Inflammatory macrophage treated with lipopolysaccharide for 4 hours (primary cell): ENCODE results near the gene CYP2W1.
"Not testable (repeated sequence)": the region's sequence is repeated elsewhere in the genome, so short reads cannot be mapped to it uniquely, and the experiment has no call there.

Source experiments
- DNase-seq: peaks from one replicate; pipeline ENCODE4 v3.0.0-alpha.2; 2020

Gene CYP2W1

DNA sequence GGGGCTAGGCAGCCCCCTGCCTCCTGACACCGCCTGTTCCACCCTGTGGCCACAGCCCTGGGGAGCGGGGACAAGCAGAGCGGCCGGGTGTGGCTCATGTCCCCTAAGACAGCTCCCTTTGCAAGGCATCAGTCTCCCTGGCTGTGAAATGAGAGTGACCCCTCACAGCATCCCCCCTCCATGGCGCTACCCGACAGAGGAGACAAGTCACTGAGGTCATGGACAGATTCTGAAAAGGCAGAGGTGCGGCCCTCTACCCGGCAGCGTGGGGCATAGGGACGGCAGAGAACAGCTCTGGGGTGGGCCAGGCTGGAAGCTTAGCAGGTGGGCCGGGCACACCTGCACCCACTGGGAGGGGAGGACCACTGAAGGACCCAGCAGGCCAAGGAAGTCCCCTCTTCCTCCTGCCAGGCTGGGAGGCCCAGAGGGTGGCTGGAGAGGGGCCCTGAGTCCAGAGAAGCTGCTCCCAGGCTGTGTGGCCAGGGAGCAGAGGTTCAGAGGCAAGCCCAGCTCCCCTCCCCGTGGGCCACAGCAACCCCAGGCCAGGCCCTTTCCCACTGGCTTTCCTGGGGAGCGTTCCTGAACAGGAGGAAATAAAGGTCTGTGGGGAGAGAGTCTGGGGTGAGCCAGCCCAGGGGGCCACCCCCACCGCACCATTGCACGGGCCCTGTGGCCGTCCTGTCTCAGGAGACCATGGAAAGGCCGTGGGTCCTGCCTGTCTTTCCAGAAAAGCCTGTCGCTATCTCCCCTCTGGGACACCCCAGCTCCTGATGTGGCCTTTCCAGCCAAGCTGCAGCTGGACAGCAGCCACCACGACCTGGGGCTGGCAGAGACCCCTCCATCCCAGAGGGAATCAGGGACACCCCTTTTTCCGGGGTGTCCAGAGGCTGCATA lies 30.2 kb upstream of the CYP2W1 start:
- no peak for DNase-seq

GRCh38 chr7:953547-954327 lies 29.2 kb upstream of the CYP2W1 start:
- DNase-seq = peak; percentile 78

GRCh38 chr7:954330-955238 lies 28.4 kb upstream of the CYP2W1 start, which contains the start of gene ADAP1:
Gene ADAP1, minus strand, starts transcription at chr7:954680. Its CDS starts 203 bp downstream, at chr7:954477.
- DNase-seq = peak; percentile 78

DNA sequence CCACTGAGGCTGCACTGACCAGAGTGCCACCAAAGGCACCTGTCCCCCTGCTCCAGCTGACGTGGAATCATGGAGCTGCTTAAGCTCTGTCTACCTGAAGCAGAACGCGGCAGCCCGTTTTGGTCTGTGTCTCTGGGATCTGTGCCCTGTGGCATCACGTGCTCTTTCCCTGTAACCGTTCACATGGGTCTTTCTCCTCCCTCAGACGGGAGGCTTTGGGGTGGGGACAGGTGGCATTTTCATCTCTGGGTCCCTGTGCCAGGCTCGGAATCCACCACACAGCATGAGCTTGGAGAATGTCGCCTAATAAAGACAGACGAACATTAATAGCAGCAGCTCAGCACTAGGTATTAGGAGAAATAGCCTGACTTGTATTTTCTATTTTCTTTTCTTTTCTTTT lies 26.9 kb upstream of the CYP2W1 start:
- DNase-seq = no peak

GRCh38 chr7:957418-958220 lies 25.4 kb upstream of the CYP2W1 start:
- peak; percentile 82 for DNase-seq

DNA sequence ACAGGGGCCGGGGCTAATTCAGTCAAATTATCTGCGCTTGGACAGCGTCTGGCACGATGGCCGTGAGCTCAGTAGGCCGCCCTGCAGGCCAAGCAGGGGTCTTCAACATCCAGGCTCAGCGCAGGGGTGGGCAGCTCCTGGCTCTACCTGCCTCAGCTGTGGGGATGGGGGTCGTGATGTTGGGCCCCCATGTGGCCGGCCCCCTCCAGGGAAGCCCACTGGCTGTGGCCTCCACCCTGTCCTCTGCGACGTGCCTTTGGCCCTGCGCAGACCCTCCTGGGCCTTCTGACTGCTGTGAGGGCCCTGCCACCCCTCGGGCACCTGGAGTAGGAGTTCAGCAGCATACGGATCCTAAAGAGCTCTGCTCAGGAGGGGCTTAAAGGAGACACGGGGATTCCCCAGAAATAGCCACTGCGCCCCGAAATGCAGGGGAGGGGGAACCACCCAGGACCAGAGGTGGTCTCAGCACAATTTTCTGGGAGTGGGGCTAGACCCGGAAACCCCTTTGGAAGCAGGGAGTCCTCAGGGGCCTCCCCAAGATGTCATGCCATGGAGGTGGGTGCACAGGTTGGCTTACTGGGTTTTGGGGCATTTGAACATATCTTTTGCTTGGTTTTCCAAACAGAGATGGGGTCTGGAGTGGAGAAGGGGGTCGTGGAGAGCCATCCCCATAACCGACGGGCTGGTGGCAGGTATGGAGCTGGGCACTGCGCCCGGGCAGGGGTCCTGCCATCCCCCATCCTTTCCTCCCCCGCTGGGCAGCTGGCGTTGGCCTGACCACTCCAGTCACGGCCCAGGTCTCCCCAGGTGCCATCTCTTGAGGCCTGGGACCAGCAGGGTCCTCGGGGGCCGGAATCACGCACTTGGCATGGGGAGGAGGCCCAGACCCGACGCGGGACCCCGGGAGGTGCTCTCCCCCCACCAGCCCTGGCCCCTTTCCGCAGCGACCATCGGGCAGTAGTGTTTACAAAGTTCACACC lies 24.5 kb upstream of the CYP2W1 start:
- no peak for DNase-seq

DNA sequence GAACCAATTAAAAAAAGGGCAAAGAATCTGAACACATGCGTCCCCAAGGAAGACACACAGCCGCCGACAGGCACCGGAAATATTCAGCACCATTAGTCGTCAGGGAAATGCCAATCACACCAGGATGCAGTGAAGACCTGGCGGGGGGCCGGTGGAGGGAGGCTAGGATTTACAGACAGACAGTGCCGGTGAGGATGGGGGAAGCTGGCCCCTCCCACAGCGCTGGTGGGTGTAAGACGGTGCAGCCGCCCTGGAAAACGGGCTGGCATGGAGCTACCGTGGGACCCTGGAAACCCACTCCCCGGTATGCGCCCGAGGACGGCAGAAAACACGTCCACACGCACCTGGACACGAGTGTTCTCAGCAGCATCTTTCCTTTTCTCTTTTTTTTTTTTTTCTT lies 23.7 kb upstream of the CYP2W1 start:
- DNase-seq = no peak

- DNase-seq = not testable (repeated sequence)
Measured at GRCh38 chr7:959740-960139, 23.2 kb upstream of the CYP2W1 start.

GRCh38 chr7:960269-960871 lies 22.6 kb upstream of the CYP2W1 start:
- no peak for DNase-seq

DNA sequence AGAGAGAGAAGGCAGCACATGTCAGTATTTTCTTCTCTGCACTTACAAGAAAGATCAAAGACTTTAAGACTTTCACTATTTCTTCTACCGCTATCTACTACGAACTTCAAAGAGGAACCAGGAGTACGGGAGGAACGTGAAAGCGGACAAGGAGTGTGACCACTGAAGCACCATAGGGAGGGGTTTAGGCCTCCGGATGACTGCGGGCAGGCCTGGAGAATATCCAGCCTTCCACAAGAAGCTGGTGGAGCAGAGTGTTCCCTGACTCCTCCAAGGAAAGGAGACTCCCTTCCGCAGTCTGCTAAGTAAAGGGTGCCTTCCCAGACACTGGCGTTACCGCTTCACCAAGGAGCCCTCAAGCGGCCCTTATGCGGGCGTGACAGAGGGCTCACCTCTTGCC lies 22.0 kb upstream of the CYP2W1 start:
- not testable (repeated sequence) for DNase-seq

DNA sequence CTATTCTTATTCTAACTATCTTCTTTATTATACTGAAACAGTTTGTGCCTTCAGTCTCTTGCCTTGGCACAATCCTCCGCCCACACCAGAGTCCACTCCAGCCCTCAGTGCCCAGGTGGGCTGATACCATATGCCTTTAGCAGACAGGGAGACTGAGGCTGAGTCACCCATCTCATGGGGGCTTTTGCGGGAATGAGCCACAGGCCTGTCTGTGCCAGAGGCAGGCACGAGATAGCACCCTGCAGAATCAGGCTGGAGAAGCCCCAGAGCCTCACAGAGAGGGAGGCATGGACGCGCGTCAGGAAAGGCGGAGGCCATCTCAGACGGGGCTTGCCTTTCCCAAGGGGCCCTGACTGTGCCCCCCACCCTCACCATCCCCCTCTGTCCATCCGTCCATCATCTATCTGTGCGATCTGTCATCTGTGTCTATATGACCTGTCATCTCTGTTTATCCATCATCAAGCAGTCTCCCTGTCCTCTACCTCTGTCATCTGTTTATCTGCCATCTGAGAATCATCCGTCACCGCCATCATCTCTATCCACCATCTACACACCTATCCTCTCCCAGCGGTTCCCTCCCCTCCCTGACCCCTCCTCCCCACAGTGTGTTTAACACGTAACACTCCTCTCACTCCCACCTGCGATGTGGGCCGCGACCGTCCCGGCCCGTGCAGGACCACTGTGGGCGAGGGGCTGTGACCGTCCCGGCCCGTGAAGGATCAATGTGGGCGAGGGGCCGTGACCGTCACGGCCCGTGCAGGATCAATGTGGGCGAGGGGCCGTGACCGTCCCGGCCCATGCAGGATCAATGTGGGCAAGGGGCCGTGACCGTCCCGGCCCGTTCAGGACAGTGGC lies 21.2 kb upstream of the CYP2W1 start:
- no peak for DNase-seq

DNA sequence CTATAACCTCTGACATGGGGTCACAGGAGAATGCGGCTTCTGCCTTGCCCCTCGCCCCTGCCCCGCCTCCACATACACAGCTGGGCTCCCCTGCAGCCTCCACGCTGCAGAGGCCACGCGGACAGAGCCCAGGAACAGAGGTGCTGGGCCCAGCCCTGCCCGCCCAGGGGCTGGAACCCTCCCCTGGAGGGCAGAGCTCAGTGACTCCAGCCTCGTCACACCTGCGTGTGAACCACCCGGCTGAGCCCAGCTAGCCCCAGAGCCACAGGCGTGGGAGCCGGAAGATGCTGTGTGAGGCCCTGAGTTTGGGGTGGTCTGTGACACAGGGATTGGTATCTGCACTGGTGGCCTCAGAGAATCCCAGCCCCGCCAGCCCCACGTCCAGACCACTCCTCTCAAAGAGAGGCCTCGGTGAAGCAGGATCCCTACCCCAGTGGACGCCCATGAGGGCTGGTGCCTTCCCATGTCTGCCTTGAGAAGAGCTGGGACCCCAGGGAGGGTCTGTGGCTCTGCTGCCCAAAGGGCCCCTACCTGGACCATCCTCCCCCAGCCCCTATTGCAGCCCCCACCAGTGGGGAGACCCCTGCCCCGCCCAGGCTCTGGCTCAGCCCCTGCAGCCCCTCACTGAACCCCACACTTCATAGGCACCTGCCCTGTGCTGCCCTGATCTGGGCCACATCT lies 20.4 kb upstream of the CYP2W1 start:
- no peak for DNase-seq

GRCh38 chr7:963236-964078 lies 19.5 kb upstream of the CYP2W1 start:
- DNase-seq = no peak

GRCh38 chr7:964401-965231 lies 18.4 kb upstream of the CYP2W1 start:
- peak; percentile 60 for DNase-seq

- DNase-seq = no peak
Measured at GRCh38 chr7:966291-967069, 16.5 kb upstream of the CYP2W1 start.
